Gastroesophageal sphincter (tissue), 3 donors: ENCODE data around the gene SMC6.

Source experiments
- POLR2AphosphoS5 ChIP-seq: sonication (generic); formaldehyde crosslinking; IDR thresholded peaks from one replicate; pipeline ENCODE4 v1.6.1; 2017; ENCODE audit warnings: antibody characterized with exemption
- TF ChIP-seq, protein P1 (sequence below), 4 experiments: fragments of 200-600 bp in 2 of 4; fragments of 450-650 bp in 2 of 4; sonication (generic) in 1 of 4; IDR thresholded peaks; one replicate each; pipeline ENCODE4 v1.5.1; 2017 to 2019; ENCODE audit warnings: antibody characterized with exemption in 4 of 4, mild to moderate bottlenecking in 2 of 4, moderate library complexity in 2 of 4

DNA sequence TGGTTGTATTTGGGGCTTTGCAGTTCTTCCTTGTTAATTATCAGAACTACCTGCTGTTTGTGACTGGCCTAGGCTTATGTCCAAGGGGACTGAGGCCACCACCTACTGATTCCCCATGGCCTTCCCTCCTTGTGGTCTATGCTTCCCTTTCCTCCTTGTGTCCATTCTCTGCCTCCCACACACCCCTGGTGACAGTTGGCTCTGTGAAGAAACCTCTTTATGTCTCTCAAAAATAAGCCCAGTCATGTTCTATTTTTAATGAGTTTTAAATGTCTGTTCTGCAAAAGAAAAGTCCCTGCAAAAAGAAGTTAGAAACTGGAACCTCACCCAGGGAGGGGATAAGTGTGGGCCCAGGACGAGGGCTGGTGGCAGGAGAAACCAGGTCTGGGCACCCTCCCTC lies 105.0 kb downstream of the SMC6 start:
- TF ChIP-seq, protein P1, sequence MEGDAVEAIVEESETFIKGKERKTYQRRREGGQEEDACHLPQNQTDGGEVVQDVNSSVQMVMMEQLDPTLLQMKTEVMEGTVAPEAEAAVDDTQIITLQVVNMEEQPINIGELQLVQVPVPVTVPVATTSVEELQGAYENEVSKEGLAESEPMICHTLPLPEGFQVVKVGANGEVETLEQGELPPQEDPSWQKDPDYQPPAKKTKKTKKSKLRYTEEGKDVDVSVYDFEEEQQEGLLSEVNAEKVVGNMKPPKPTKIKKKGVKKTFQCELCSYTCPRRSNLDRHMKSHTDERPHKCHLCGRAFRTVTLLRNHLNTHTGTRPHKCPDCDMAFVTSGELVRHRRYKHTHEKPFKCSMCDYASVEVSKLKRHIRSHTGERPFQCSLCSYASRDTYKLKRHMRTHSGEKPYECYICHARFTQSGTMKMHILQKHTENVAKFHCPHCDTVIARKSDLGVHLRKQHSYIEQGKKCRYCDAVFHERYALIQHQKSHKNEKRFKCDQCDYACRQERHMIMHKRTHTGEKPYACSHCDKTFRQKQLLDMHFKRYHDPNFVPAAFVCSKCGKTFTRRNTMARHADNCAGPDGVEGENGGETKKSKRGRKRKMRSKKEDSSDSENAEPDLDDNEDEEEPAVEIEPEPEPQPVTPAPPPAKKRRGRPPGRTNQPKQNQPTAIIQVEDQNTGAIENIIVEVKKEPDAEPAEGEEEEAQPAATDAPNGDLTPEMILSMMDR (IDR thresholded peaks at IDR 0.05): no peak
- no peak for TF ChIP-seq POLR2AphosphoS5
